Peyer's patch (tissue), 4 donors: ENCODE results near the gene RPGR. TPM values are rescaled to one million over a fixed set of nuclear protein-coding genes. Genes with fewer than 3 reads are reported as not detected.

Experiments used
- DNase-seq, 3 donors: peaks; one replicate each; pipeline ENCODE4 v3.0.0-alpha.2; 2017 to 2019
- H3K27ac ChIP-seq, 4 donors: fragments of 200-600 bp; sonication (generic); one replicate each; pipeline ENCODE4 v1.5.1; 2016 to 2019
- H3K27me3 ChIP-seq, 2 donors: fragments of 200-600 bp; sonication (generic); one replicate each; pipeline ENCODE4 v1.5.1; 2019
- H3K36me3 ChIP-seq, 3 donors: fragments of 200-600 bp; sonication (generic); one replicate each; pipeline ENCODE4 v1.5.1; 2016 to 2019
- H3K4me1 ChIP-seq, 4 donors: fragments of 200-600 bp; sonication (generic); one replicate each; pipeline ENCODE4 v1.5.1; 2016 to 2019
- H3K4me3 ChIP-seq, 4 donors: fragments of 200-600 bp; sonication (generic); 1 replicate in 3 of 4; 2 replicates in 1 of 4; pipeline ENCODE4 v1.5.1; 2016 to 2019; ENCODE audit warnings: mild to moderate bottlenecking in 1 of 4
- H3K9me3 ChIP-seq, 4 donors: fragments of 200-600 bp; sonication (generic); one replicate each; pipeline ENCODE4 v1.5.1; 2016 to 2019; ENCODE audit warnings: mild to moderate bottlenecking in 1 of 4
- POLR2A ChIP-seq, 2 donors: fragments of 450-650 bp; IDR thresholded peaks; one replicate each; pipeline ENCODE4 v1.5.1; 2017; ENCODE audit warnings: antibody characterized with exemption in 2 of 2, mild to moderate bottlenecking in 2 of 2, moderate library complexity in 2 of 2
- total RNA-seq, 4 donors: library from RNA; depleted of rRNA; stranded (reverse); fragments of >200 nt; gene quantifications; one replicate each; pipeline ENCODE4 v1.1.0, GENCODE V29; 2016
- TF ChIP-seq, protein P1 (sequence below), 6 experiments: fragments of 450-650 bp in 4 of 6; fragments of 200-600 bp in 2 of 6; sonication (generic) in 1 of 6; IDR thresholded peaks; one replicate each; pipeline ENCODE4 v1.5.1; 2017 to 2019; ENCODE audit warnings: antibody characterized with exemption in 6 of 6, mild to moderate bottlenecking in 3 of 6, moderate library complexity in 1 of 6

Gene RPGR
- total RNA-seq, result 10 to 100 TPM in 3 of 4 donors, 1 to 10 TPM in 1; 5.4 to 72.6 (median 22.3) TPM

DNA sequence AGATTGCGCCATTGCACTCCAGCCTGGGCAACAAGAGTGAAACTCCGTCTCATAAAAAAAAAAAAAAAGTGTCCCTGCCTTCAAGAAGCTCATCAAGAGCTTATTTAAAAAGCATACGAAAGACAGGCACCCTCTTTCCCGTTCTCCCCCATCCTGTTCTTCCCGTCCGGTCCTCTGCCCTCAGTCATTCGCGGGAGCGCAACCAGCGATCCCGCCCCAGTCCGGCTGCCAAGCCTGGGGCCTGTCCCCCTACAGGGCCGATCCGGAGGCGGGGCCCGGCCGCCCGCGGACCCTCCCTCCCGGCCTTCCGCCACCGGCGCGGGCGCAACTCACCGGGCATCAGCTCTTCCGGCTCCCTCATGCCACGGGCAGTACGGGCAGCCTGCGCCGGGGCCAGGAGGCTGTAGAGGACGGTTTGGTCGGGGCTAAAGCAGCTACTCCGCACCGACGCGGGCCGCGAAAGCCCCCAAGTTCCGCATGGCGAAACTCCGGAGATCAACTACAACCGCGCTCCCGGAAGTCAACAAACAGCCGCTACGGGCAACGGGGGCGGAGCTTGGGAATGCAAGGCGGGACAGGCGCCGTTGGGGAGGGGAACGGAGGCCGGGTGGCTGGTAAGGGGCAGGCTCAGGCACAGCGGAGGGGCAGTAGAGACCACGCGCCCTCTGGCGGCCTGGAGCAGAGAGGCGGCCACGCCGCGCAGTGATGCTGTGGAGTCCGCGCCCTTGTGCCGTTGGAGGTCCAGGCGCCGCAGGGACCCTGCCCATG lies at the start of gene RPGR:
Gene RPGR (minus strand): TSS at position 503 of the 768 bp plus-strand sequence. CDS start 142 bp downstream, at position 361.
- Histone ChIP-seq H3K27me3 (no peaks in the 10 kb centered on the region), H3K36me3 (no peaks in the 10 kb centered on the region), H3K27ac (peak within 1 kb of the TSS; percentile 75 to 90 (median 80)), H3K9me3 (no peaks in the 10 kb centered on the region), H3K4me1 (no peaks in the 10 kb centered on the region), H3K4me3 (peak within 1 kb of the TSS; percentile 60 to 86 (median 71))
- TF ChIP-seq POLR2A (IDR thresholded peaks at IDR 0.05), result peak in 1 of 2 donors; percentile 20
- TF ChIP-seq, protein P1, sequence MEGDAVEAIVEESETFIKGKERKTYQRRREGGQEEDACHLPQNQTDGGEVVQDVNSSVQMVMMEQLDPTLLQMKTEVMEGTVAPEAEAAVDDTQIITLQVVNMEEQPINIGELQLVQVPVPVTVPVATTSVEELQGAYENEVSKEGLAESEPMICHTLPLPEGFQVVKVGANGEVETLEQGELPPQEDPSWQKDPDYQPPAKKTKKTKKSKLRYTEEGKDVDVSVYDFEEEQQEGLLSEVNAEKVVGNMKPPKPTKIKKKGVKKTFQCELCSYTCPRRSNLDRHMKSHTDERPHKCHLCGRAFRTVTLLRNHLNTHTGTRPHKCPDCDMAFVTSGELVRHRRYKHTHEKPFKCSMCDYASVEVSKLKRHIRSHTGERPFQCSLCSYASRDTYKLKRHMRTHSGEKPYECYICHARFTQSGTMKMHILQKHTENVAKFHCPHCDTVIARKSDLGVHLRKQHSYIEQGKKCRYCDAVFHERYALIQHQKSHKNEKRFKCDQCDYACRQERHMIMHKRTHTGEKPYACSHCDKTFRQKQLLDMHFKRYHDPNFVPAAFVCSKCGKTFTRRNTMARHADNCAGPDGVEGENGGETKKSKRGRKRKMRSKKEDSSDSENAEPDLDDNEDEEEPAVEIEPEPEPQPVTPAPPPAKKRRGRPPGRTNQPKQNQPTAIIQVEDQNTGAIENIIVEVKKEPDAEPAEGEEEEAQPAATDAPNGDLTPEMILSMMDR (IDR thresholded peaks at IDR 0.05), result peak; percentile 24 to 82 (median 70)
- peak; percentile 91 to 97 (median 93) for DNase-seq

- no peaks in the 10 kb centered on the region for H3K36me3 ChIP-seq
- no peaks in the 10 kb centered on the region for H3K27me3 ChIP-seq
- no peaks in the 10 kb centered on the region for H3K4me1 ChIP-seq
- TF ChIP-seq, protein P1 (IDR thresholded peaks at IDR 0.05), result no peak
- no peak for TF ChIP-seq POLR2A (IDR thresholded peaks at IDR 0.05)
- no peak for DNase-seq
- no peak overlapping the region for H3K4me3 ChIP-seq
- H3K27ac ChIP-seq, result no peak overlapping the region
- H3K9me3 ChIP-seq, result no peaks in the 10 kb centered on the region
Measured at GRCh38 chrX:38376747-38377146, 49.4 kb upstream of the RPGR start.

DNA sequence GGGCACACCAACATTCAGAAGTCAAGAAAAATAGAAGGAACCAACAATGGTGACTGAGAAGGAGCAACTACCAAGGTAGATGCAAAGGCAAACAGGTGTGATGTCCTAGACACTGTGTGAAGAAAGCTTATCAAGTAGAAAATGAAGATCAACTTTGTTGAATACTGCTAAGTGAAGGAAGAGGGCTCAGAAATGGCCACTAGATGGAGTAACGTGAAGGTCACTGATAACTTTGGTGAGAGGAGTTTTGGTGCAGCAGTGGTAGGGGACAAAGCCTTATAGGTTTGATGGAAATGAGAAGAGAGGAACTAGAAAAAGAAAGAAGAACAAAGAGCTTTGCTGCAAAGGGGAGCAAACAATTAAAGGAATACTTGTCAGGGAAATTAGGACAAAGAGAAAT lies 48.6 kb upstream of the RPGR start:
- H3K27me3 ChIP-seq, result no peaks in the 10 kb centered on the region
- H3K4me1 ChIP-seq, result no peaks in the 10 kb centered on the region
- no peak overlapping the region for H3K27ac ChIP-seq
- TF ChIP-seq POLR2A (IDR thresholded peaks at IDR 0.05), result no peak
- TF ChIP-seq, protein P1 (IDR thresholded peaks at IDR 0.05), result peak in 3 of 6 experiments; percentile 26 to 49 (median 33)
- no peak overlapping the region for H3K4me3 ChIP-seq
- H3K36me3 ChIP-seq, result no peaks in the 10 kb centered on the region
- no peak for DNase-seq
- no peaks in the 10 kb centered on the region for H3K9me3 ChIP-seq

GRCh38 chrX:38374431-38374830 lies 47.1 kb upstream of the RPGR start:
- H3K27me3 ChIP-seq, result no peaks in the 10 kb centered on the region
- DNase-seq, result no peak
- TF ChIP-seq POLR2A (IDR thresholded peaks at IDR 0.05), result no peak
- TF ChIP-seq, protein P1 (IDR thresholded peaks at IDR 0.05), result no peak

GRCh38 chrX:38371641-38372040 lies 44.3 kb upstream of the RPGR start:
- DNase-seq, result no peak
- H3K27ac ChIP-seq, result no peak overlapping the region
- no peaks in the 10 kb centered on the region for H3K4me1 ChIP-seq
- H3K36me3 ChIP-seq, result no peaks in the 10 kb centered on the region
- TF ChIP-seq, protein P1 (IDR thresholded peaks at IDR 0.05), result no peak
- no peak for TF ChIP-seq POLR2A (IDR thresholded peaks at IDR 0.05)
- no peak overlapping the region for H3K4me3 ChIP-seq
- no peaks in the 10 kb centered on the region for H3K9me3 ChIP-seq
- H3K27me3 ChIP-seq, result no peaks in the 10 kb centered on the region

More at GRCh38 chrX:38374431-38374830, 47.1 kb upstream of the RPGR start:
- Histone ChIP-seq H3K27ac (no peak overlapping the region), H3K36me3 (no peaks in the 10 kb centered on the region), H3K4me3 (no peak overlapping the region), H3K9me3 (no peaks in the 10 kb centered on the region), H3K4me1 (no peaks in the 10 kb centered on the region)
